Esophagus muscularis mucosa (tissue), 4 donors: ENCODE data around the gene PLD1. TPM values are rescaled to one million over a fixed set of nuclear protein-coding genes. Genes with fewer than 3 reads are reported as not detected.

Experiments used
- DNase-seq: peaks from one replicate; pipeline ENCODE4 v3.0.0-alpha.2; 2017; ENCODE audit errors: extremely low spot score
- H3K27ac ChIP-seq, 4 donors: fragments of 200-600 bp; sonication (generic); replicated peaks in 1 of 4; 1 replicate in 3 of 4; 2 replicates in 1 of 4; pipeline ENCODE4 v1.5.1; 2016 to 2019; ENCODE audit warnings: mild to moderate bottlenecking in 1 of 4
- H3K27me3 ChIP-seq, 4 donors: fragments of 200-600 bp; sonication (generic); one replicate each; pipeline versions ENCODE4 v1.5.1 to v1.6.0; 2016 to 2019
- H3K36me3 ChIP-seq, 4 donors: fragments of 200-600 bp; sonication (generic); one replicate each; pipeline ENCODE4 v1.5.1; 2016 to 2019
- H3K4me1 ChIP-seq, 4 donors: fragments of 200-600 bp; sonication (generic); one replicate each; pipeline ENCODE4 v1.5.1; 2016 to 2019
- H3K4me3 ChIP-seq, 4 donors: fragments of 200-600 bp; sonication (generic); 1 replicate in 2 of 4; 2 replicates in 2 of 4; pipeline ENCODE4 v1.5.1; 2016 to 2019; ENCODE audit warnings: mild to moderate bottlenecking in 4 of 4, moderate library complexity in 1 of 4
- H3K9me3 ChIP-seq, 4 donors: fragments of 200-600 bp; sonication (generic); 1 replicate in 3 of 4; 2 replicates in 1 of 4; pipeline ENCODE4 v1.5.1; 2016 to 2019
- CTCF ChIP-seq, 3 experiments: fragments of 200-600 bp in 2 of 3; fragments of 450-650 bp in 1 of 3; sonication (generic) in 2 of 3; IDR thresholded peaks; one replicate each; pipeline ENCODE4 v1.5.1; 2017 to 2019; ENCODE audit warnings: antibody characterized with exemption in 3 of 3, mild to moderate bottlenecking in 2 of 3, moderate library complexity in 1 of 3
- EP300 ChIP-seq: sonication (generic); formaldehyde crosslinking; IDR thresholded peaks from one replicate; pipeline ENCODE4 v1.6.1; 2017; ENCODE audit warnings: antibody characterized with exemption
- POLR2A ChIP-seq: fragments of 450-650 bp; IDR thresholded peaks from one replicate; pipeline ENCODE4 v1.6.1; 2017; ENCODE audit warnings: antibody characterized with exemption, moderate library complexity, mild to moderate bottlenecking, low read depth
- POLR2AphosphoS5 ChIP-seq, 2 donors: sonication (generic); formaldehyde crosslinking; IDR thresholded peaks; one replicate each; pipeline ENCODE4 v1.6.1; 2017; ENCODE audit warnings: antibody characterized with exemption in 2 of 2
- WGBS: methylation state at CpG from one replicate; pipeline ENCODE4 v1.1.5; 2018; 5-methylcytosine and 5-hydroxymethylcytosine counted together
- intact Hi-C: fragments of 100-400 bp; cut with DNase I; formaldehyde crosslinking; loops from one replicate; pipeline ENCODE4 v1.15.1; 2023
- total RNA-seq, 4 donors: library from RNA; depleted of rRNA; stranded (reverse); fragments of >200 nt; gene quantifications; one replicate each; pipeline versions ENCODE4 v1.1.0 to v1.2.1, GENCODE V29; 2016

The PLD1 gene
- total RNA-seq, 4 donors from 2014 or later, result 12.4 to 21.1 (median 18.5) TPM

- 78% methylated on average over 2 of the region's 2 CpGs for WGBS
- intact Hi-C loops, result no loop called here
- H3K27ac ChIP-seq, result no peak overlapping the region
- no peaks in the 10 kb centered on the region for H3K9me3 ChIP-seq
- DNase-seq, result no peak
- H3K27me3 ChIP-seq, result no peaks in the 10 kb centered on the region
- no peak overlapping the region for H3K4me3 ChIP-seq
- H3K36me3 ChIP-seq, result no peaks in the 10 kb centered on the region
- peaks cover 9 to 29% (median 13%) of the 10 kb centered on the region in 4 donors for H3K4me1 ChIP-seq
- TF ChIP-seq POLR2AphosphoS5 (IDR thresholded peaks at IDR 0.05), result no peak
- TF ChIP-seq EP300, result no peak
- TF ChIP-seq CTCF (IDR thresholded peaks at IDR 0.05), result no peak
- no peak for TF ChIP-seq POLR2A
These were observed 55.2 kb downstream of the PLD1 start for GRCh38 chr3:171755015-171755589.

GRCh38 chr3:171753665-171754408 is 56.4 kb downstream of the PLD1 start:
- WGBS, result 83% methylated on average over 5 of the region's 5 CpGs
- H3K27ac ChIP-seq, result no peak overlapping the region
- intact Hi-C loops, result no loop called here

GRCh38 chr3:171753025-171753472 is 57.2 kb downstream of the PLD1 start:
- no peaks in the 10 kb centered on the region for H3K36me3 ChIP-seq
- no peak overlapping the region for H3K4me3 ChIP-seq
- no peak for DNase-seq
- no peak overlapping the region for H3K27ac ChIP-seq
- no peaks in the 10 kb centered on the region for H3K9me3 ChIP-seq
- intact Hi-C loops, result no loop called here
- peaks cover 17 to 29% (median 25%) of the 10 kb centered on the region in 4 donors for H3K4me1 ChIP-seq
- H3K27me3 ChIP-seq, result no peaks in the 10 kb centered on the region
- WGBS, result 39% methylated on average over 5 of the region's 5 CpGs
- TF ChIP-seq EP300 (no peak), POLR2AphosphoS5 (IDR thresholded peaks at IDR 0.05) (no peak), POLR2A (no peak), CTCF (IDR thresholded peaks at IDR 0.05) (no peak)

More at GRCh38 chr3:171753665-171754408, 56.4 kb downstream of the PLD1 start:
- DNase-seq, result no peak
- Histone ChIP-seq H3K4me1 (peaks cover 9 to 29% (median 22%) of the 10 kb centered on the region in 4 donors), H3K36me3 (no peaks in the 10 kb centered on the region), H3K27me3 (no peaks in the 10 kb centered on the region), H3K4me3 (no peak overlapping the region), H3K9me3 (no peaks in the 10 kb centered on the region)
- no peak for TF ChIP-seq CTCF (IDR thresholded peaks at IDR 0.05)
- TF ChIP-seq POLR2A, result no peak
- no peak for TF ChIP-seq POLR2AphosphoS5 (IDR thresholded peaks at IDR 0.05)
- TF ChIP-seq EP300, result no peak

- Histone ChIP-seq H3K27me3 (no peaks in the 10 kb centered on the region), H3K4me3 (no peak overlapping the region), H3K4me1 (peaks cover 18 to 36% (median 27%) of the 10 kb centered on the region in 4 donors), H3K36me3 (no peaks in the 10 kb centered on the region), H3K27ac (no peak overlapping the region), H3K9me3 (no peaks in the 10 kb centered on the region)
- WGBS, result 81% methylated on average over 2 of the region's 2 CpGs
- TF ChIP-seq EP300, result no peak
- no peak for TF ChIP-seq CTCF (IDR thresholded peaks at IDR 0.05)
- TF ChIP-seq POLR2AphosphoS5 (IDR thresholded peaks at IDR 0.05), result no peak
- TF ChIP-seq POLR2A, result no peak
- intact Hi-C loops, result no loop called here
- DNase-seq, result no peak
These were observed 58.0 kb downstream of the PLD1 start for GRCh38 chr3:171752329-171752728.
